Gastrocnemius medialis (tissue), 4 donors: Measurements from ENCODE around the gene RXRA. TPM values are rescaled to one million over a fixed set of nuclear protein-coding genes. Genes with fewer than 3 reads are reported as not detected.

Experiments
- ATAC-seq, 2 donors: fragments of 150-250 bp; one replicate each; pipeline ENCODE4 v1.9.1; 2016
- DNase-seq, 2 donors: peaks; one replicate each; pipeline ENCODE4 v3.0.0-alpha.2; 2019
- H3K27ac ChIP-seq, 4 donors: fragments of 200-600 bp; sonication (generic); 1 replicate in 1 of 4; 2 replicates in 3 of 4; pipeline ENCODE4 v1.5.1; 2016 to 2018; ENCODE audit warnings: mild to moderate bottlenecking in 2 of 4, moderate library complexity in 1 of 4
- H3K27me3 ChIP-seq, 3 donors: fragments of 200-600 bp; sonication (generic) in 2 of 3; 1 replicate in 1 of 3; 2 replicates in 2 of 3; pipeline versions ENCODE4 v1.5.1 to v1.6.0; 2016 to 2019; ENCODE audit warnings: mild to moderate bottlenecking in 1 of 3, moderate library complexity in 1 of 3
- H3K36me3 ChIP-seq, 2 donors: fragments of 200-600 bp; sonication (generic) in 1 of 2; one replicate each; pipeline ENCODE4 v1.5.1; 2017 to 2018
- H3K4me1 ChIP-seq, 2 donors: fragments of 200-600 bp; sonication (generic) in 1 of 2; one replicate each; pipeline ENCODE4 v1.5.1; 2016 to 2017; ENCODE audit warnings: mild to moderate bottlenecking in 2 of 2
- H3K4me3 ChIP-seq, 4 donors: fragments of 200-600 bp; sonication (generic) in 3 of 4; 1 replicate in 1 of 4; 2 replicates in 3 of 4; pipeline ENCODE4 v1.5.1; 2016 to 2019; ENCODE audit warnings: mild to moderate bottlenecking in 2 of 4
- H3K9me3 ChIP-seq, 3 donors: fragments of 200-600 bp; sonication (generic) in 2 of 3; 1 replicate in 1 of 3; 2 replicates in 2 of 3; pipeline ENCODE4 v1.5.1; 2016 to 2019
- CTCF ChIP-seq, 5 experiments: fragments of 450-650 bp in 3 of 5; fragments of 200-600 bp in 2 of 5; sonication (generic) in 2 of 5; IDR thresholded peaks in 4 of 5; conservative IDR thresholded peaks in 1 of 5; 1 replicate in 4 of 5; 2 replicates in 1 of 5; pipeline ENCODE4 v1.5.1; 2016 to 2019; ENCODE audit warnings: antibody characterized with exemption in 5 of 5, mild to moderate bottlenecking in 3 of 5, moderate library complexity in 3 of 5
- POLR2A ChIP-seq, 2 donors: fragments of 450-650 bp; IDR thresholded peaks; one replicate each; pipeline ENCODE4 v1.6.1; 2017; ENCODE audit warnings: antibody characterized with exemption in 2 of 2, mild to moderate bottlenecking in 2 of 2, moderate library complexity in 2 of 2
- in situ Hi-C, 4 donors: fragments of 200-750 bp; cut with MboI; loops; one replicate each; pipeline versions ENCODE4 v1.15.0 to v1.8.0; 2017; ENCODE audit warnings: low sequenced_read_pairs in 4 of 4
- intact Hi-C: fragments of 100-400 bp; cut with DNase I; formaldehyde crosslinking; loops from one replicate; pipeline ENCODE4 v1.15.1; 2023; ENCODE audit warnings: low total_unique reads
- total RNA-seq, 4 donors: library from RNA; depleted of rRNA; stranded (reverse); fragments of >200 nt; gene quantifications; one replicate each; pipeline versions ENCODE4 v1.1.0 to v1.2.3, GENCODE V29; 2016

RXRA gene
- total RNA-seq, 4 donors from 2014 or later = 70.8 to 224 (median 160) TPM

- Histone ChIP-seq H3K4me3 (no peak overlapping the region), H3K9me3 (no peaks in the 10 kb centered on the region), H3K27ac (no peak overlapping the region), H3K36me3 (no peaks in the 10 kb centered on the region), H3K27me3 (no peaks in the 10 kb centered on the region), H3K4me1 (no peaks in the 10 kb centered on the region)
- in situ Hi-C loops = loop anchor here in 1 of 4 donors (25.0 kb wide), 1 partner anchor 113 kb away; no protein-coding TSS in a partner anchor
- TF ChIP-seq CTCF (IDR thresholded peaks at IDR 0.05 in 4 of 5, conservative IDR thresholded peaks at IDR 0.05 in 1 of 5) = no peak
- TF ChIP-seq POLR2A (IDR thresholded peaks at IDR 0.05) = no peak
- DNase-seq = no peak
- ATAC-seq = no peak
- intact Hi-C loops = no loop called here
Observed at GRCh38 chr9:134299883-134300282, 26.4 kb upstream of the RXRA start.

- ATAC-seq = no peak
- intact Hi-C loops = no loop called here
- Histone ChIP-seq H3K27me3 (no peaks in the 10 kb centered on the region), H3K9me3 (no peaks in the 10 kb centered on the region), H3K4me1 (no peaks in the 10 kb centered on the region), H3K4me3 (no peak overlapping the region), H3K36me3 (no peaks in the 10 kb centered on the region), H3K27ac (no peak overlapping the region)
- no peak for DNase-seq
- TF ChIP-seq CTCF (IDR thresholded peaks at IDR 0.05 in 4 of 5, conservative IDR thresholded peaks at IDR 0.05 in 1 of 5) (no peak), POLR2A (IDR thresholded peaks at IDR 0.05) (no peak)
- in situ Hi-C loops = loop anchor here in 1 of 4 donors (25.0 kb wide), 1 partner anchor 114 kb away; no protein-coding TSS in a partner anchor
Observed at GRCh38 chr9:134301387-134302129, 24.7 kb upstream of the RXRA start.

GRCh38 chr9:134302130-134302817, 24.0 kb upstream of the RXRA start:
- Histone ChIP-seq H3K27me3 (no peaks in the 10 kb centered on the region), H3K4me1 (no peaks in the 10 kb centered on the region), H3K4me3 (no peak overlapping the region), H3K27ac (no peak overlapping the region), H3K36me3 (no peaks in the 10 kb centered on the region), H3K9me3 (no peaks in the 10 kb centered on the region)
- intact Hi-C loops (no loop called here), in situ Hi-C loops (loop anchor here in 1 of 4 donors (25.0 kb wide), 1 partner anchor 115 kb away; no protein-coding TSS in a partner anchor)
- no peak for DNase-seq
- TF ChIP-seq CTCF (IDR thresholded peaks at IDR 0.05 in 4 of 5, conservative IDR thresholded peaks at IDR 0.05 in 1 of 5) (no peak), POLR2A (IDR thresholded peaks at IDR 0.05) (no peak)
- ATAC-seq = no peak

GRCh38 chr9:134303601-134304000, 22.7 kb upstream of the RXRA start:
- intact Hi-C loops (no loop called here), in situ Hi-C loops (loop anchor here in 1 of 4 donors (25.0 kb wide), 1 partner anchor 116 kb away; no protein-coding TSS in a partner anchor)
- TF ChIP-seq POLR2A (IDR thresholded peaks at IDR 0.05) (no peak), CTCF (IDR thresholded peaks at IDR 0.05 in 4 of 5, conservative IDR thresholded peaks at IDR 0.05 in 1 of 5) (no peak)
- H3K4me1 ChIP-seq = no peaks in the 10 kb centered on the region
- H3K9me3 ChIP-seq = no peaks in the 10 kb centered on the region
- H3K4me3 ChIP-seq = no peak overlapping the region
- no peak overlapping the region for H3K27ac ChIP-seq
- no peaks in the 10 kb centered on the region for H3K36me3 ChIP-seq
- no peaks in the 10 kb centered on the region for H3K27me3 ChIP-seq
- ATAC-seq = no peak
- no peak for DNase-seq
